Heart left ventricle (tissue), 13 donors: ENCODE results near the gene BLOC1S1.

Experiments used
- POLR2A ChIP-seq, 2 donors: fragments of 450-650 bp; IDR thresholded peaks; one replicate each; pipeline ENCODE4 v1.6.1; 2017; ENCODE audit warnings: antibody characterized with exemption in 2 of 2, mild to moderate bottlenecking in 2 of 2, moderate library complexity in 2 of 2
- TF ChIP-seq, protein P1 (sequence below), 12 donors: fragments of 200-600 bp; sonication (generic) in 4 of 12; IDR thresholded peaks; one replicate each; pipeline versions ENCODE4 v1.5.0 to v1.8.0; 2018 to 2022; ENCODE audit warnings: antibody characterized with exemption in 12 of 12, mild to moderate bottlenecking in 5 of 12
- donor health status: ischemic (EF 13 %, LVEDD 7.1; RV severe dilation, severe dysfunction).
- donor health status: DM: no; HTN: yes; CAD: no.
- donor health status: DM: no; HTN: no; CAD: no.
- donor health status: ischemic (EF 25% LVEDD 6.9; RV normal size, moderate dysfunction).
- donor health status: ischemic (EF 25% LVEDD 5.7; RV mildly dilated, moderate dysfunction).
- donor health status: ischemic (EF 35%, LVEDD 5.7; RV mildly dilated, moderate dysfunction).
- donor health status: nonischemic (EF 11% LVEDD 7.7; RV severe dilation, severe dysfunction).
- donor health status: DM: yes; HTN: yes; CAD: no.
- donor health status: PGD.
- donor health status: ischemic (EF 29% LVEDD 5.4; RV normal size, mild dysfunction).
- donor health status: nonischemic (EF 23%, LVEDD 6.1; RV moderate dilation, normal function).

GRCh38 chr12:55760663-55761062 lies 44.8 kb downstream of the BLOC1S1 start:
- TF ChIP-seq, protein P1, sequence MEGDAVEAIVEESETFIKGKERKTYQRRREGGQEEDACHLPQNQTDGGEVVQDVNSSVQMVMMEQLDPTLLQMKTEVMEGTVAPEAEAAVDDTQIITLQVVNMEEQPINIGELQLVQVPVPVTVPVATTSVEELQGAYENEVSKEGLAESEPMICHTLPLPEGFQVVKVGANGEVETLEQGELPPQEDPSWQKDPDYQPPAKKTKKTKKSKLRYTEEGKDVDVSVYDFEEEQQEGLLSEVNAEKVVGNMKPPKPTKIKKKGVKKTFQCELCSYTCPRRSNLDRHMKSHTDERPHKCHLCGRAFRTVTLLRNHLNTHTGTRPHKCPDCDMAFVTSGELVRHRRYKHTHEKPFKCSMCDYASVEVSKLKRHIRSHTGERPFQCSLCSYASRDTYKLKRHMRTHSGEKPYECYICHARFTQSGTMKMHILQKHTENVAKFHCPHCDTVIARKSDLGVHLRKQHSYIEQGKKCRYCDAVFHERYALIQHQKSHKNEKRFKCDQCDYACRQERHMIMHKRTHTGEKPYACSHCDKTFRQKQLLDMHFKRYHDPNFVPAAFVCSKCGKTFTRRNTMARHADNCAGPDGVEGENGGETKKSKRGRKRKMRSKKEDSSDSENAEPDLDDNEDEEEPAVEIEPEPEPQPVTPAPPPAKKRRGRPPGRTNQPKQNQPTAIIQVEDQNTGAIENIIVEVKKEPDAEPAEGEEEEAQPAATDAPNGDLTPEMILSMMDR (IDR thresholded peaks at IDR 0.05), result no peak
- no peak for TF ChIP-seq POLR2A (IDR thresholded peaks at IDR 0.05)
